NT2/D1 (cell line): ENCODE data around the gene ZNF804B.
"Not testable (repeated sequence)": the region's sequence is repeated elsewhere in the genome, so short reads cannot be mapped to it uniquely, and the experiment has no call there.

Experiments used
- DNase-seq: peaks from one replicate; pipeline ENCODE4 v3.0.0-alpha.2; 2011; ENCODE audit warnings: low read depth, low spot score
- H3K27me3 ChIP-seq: 2 replicates; pipeline ENCODE4 v1.6.0; 2011; ENCODE audit warnings: mild to moderate bottlenecking; ENCODE audit not compliant: insufficient read length, insufficient read depth
- H3K36me3 ChIP-seq: 2 replicates; pipeline ENCODE4 v1.6.1; 2011; ENCODE audit warnings: mild to moderate bottlenecking, low read length, mixed read lengths; ENCODE audit not compliant: insufficient read depth, insufficient read length
- H3K4me1 ChIP-seq: 2 replicates; pipeline ENCODE4 v1.5.1; 2011; ENCODE audit not compliant: insufficient read depth, insufficient read length
- H3K4me3 ChIP-seq: 2 replicates; pipeline ENCODE4 v1.5.1; 2011; ENCODE audit warnings: low read depth; ENCODE audit not compliant: insufficient read length
- H3K9ac ChIP-seq: 2 replicates; pipeline ENCODE4 v1.6.0; 2011; ENCODE audit warnings: low read depth; ENCODE audit not compliant: insufficient read length
- H3K9me3 ChIP-seq: 2 replicates; pipeline ENCODE4 v1.5.1; 2011; ENCODE audit warnings: mild to moderate bottlenecking, low read length; ENCODE audit not compliant: insufficient read depth
- SUZ12 ChIP-seq: IDR thresholded peaks from 2 replicates; pipeline ENCODE4 v1.6.1; 2011; ENCODE audit not compliant: insufficient read length, insufficient read depth; ENCODE audit errors: extremely low read depth
- YY1 ChIP-seq: IDR thresholded peaks from 2 replicates; pipeline ENCODE4 v1.6.1; 2011; ENCODE audit not compliant: insufficient read length, insufficient read depth
- ZNF274 ChIP-seq: IDR thresholded peaks from 2 replicates; pipeline ENCODE4 v1.6.1; 2011; ENCODE audit warnings: mild to moderate bottlenecking, low read depth, low read length

Gene ZNF804B

DNA sequence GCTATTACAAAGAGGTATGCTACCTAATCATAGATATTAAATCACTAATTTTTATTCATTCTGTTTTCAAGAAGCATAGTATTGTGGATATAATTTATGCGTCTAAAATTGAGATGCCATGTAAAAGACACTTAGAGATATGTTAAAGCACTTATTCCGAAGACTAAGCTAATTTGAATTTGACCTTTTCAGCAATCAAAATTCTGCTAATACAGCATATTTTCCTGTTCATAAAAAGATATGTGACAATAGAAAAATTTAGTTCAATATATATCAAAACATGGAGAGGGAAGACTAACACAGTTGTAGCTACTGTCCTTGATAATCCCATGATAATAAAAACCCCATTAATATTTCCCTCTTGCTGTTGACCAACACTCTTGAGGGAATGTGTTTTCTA is 422.6 kb downstream of the ZNF804B start:
- Histone ChIP-seq H3K4me3 (no peak overlapping the region), H3K9me3 (no peaks in the 10 kb centered on the region), H3K27me3 (no peaks in the 10 kb centered on the region), H3K9ac (no peak overlapping the region), H3K4me1 (no peaks in the 10 kb centered on the region), H3K36me3 (no peaks in the 10 kb centered on the region)
- no peak for DNase-seq
- TF ChIP-seq ZNF274 (no peak), YY1 (no peak), SUZ12 (no peak)

- H3K9ac ChIP-seq, result no peak overlapping the region
- no peak overlapping the region for H3K4me3 ChIP-seq
- H3K9me3 ChIP-seq, result no peaks in the 10 kb centered on the region
- DNase-seq, result no peak
- no peaks in the 10 kb centered on the region for H3K4me1 ChIP-seq
- H3K27me3 ChIP-seq, result no peaks in the 10 kb centered on the region
- TF ChIP-seq SUZ12, result no peak
- no peak for TF ChIP-seq YY1
- no peak for TF ChIP-seq ZNF274
- no peaks in the 10 kb centered on the region for H3K36me3 ChIP-seq
These were observed 424.2 kb downstream of the ZNF804B start for GRCh38 chr7:89183712-89184111.

DNA sequence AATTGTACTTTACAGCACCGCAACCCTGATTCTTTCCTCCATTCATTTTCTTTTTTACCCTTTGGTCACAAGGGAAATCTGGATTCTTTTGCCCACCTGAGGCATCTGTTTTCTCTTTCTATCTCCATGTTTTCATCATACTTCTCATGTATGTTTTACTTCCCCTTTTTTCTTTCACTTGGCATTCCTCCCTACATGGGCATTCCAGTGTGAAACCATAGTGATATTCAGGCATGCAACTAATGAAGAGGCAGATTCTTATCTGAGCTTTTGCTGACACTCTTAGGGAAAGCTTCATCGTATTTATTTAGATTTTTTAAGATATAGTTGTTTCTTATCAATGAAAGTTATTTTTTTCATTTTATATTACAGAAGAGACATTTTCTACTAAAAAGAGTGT is 441.3 kb downstream of the ZNF804B start:
- Histone ChIP-seq H3K4me3 (no peak overlapping the region), H3K27me3 (no peaks in the 10 kb centered on the region), H3K36me3 (no peaks in the 10 kb centered on the region), H3K4me1 (no peaks in the 10 kb centered on the region), H3K9ac (no peak overlapping the region), H3K9me3 (no peaks in the 10 kb centered on the region)
- TF ChIP-seq ZNF274 (no peak), YY1 (no peak), SUZ12 (no peak)
- DNase-seq, result no peak

DNA sequence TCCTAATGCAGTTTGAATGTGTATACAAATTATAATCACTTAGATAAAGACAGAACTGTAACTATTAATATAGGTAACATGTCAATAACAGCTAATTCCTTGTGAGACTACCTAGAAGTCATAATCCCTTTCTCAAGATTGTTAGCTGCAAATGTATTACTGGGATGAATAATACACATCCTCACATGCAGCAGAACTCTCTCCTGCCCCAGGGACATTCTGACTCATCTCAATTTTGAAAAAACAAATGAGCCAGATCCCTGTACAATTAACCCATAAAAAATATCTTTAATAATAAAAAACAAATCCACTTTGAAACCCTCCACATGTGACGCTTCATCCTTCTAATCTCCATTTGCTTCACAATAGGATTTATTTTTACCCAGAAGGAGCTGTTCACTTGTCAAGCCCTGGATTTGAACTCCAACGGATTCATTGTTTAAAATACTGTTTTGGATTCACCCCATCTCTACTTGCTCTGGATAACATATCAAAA is 464.4 kb downstream of the ZNF804B start:
- TF ChIP-seq YY1, result no peak
- Histone ChIP-seq H3K4me1 (no peaks in the 10 kb centered on the region), H3K9me3 (no peaks in the 10 kb centered on the region), H3K27me3 (no peaks in the 10 kb centered on the region), H3K9ac (no peak overlapping the region), H3K36me3 (no peaks in the 10 kb centered on the region), H3K4me3 (no peak overlapping the region)
- no peak for DNase-seq

GRCh38 chr7:89228688-89229171 is 469.2 kb downstream of the ZNF804B start:
- not testable (repeated sequence) for H3K4me1 ChIP-seq, H3K9ac ChIP-seq, H3K9me3 ChIP-seq, H3K4me3 ChIP-seq, H3K27me3 ChIP-seq, H3K36me3 ChIP-seq, DNase-seq

DNA sequence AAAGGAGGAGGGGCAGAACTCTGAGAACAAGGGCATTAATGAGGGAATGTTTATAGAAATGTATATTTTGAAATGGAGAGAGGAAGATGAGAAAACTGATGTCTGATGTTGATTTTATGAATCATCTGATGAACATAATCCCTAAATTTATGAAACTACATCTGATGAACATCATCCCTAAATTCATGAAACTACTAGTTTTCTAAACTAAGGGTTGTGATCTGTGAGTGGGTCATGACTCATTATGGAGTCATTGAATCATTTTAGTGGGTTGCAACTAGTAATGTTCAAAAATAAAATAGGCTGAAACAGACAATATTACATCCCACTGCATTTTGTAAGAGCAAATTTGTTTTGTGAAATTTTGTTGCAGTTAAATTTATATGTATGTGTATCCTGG is 478.7 kb downstream of the ZNF804B start:
- TF ChIP-seq YY1 (no peak), SUZ12 (no peak), ZNF274 (no peak)
- DNase-seq, result no peak

GRCh38 chr7:89246196-89246595 is 486.7 kb downstream of the ZNF804B start:
- H3K9ac ChIP-seq, result no peak overlapping the region
- H3K4me1 ChIP-seq, result no peaks in the 10 kb centered on the region
- no peaks in the 10 kb centered on the region for H3K27me3 ChIP-seq
- no peak for TF ChIP-seq ZNF274
- TF ChIP-seq SUZ12, result no peak
- TF ChIP-seq YY1, result no peak
- no peak overlapping the region for H3K4me3 ChIP-seq
- H3K9me3 ChIP-seq, result peaks cover 14% of the 10 kb centered on the region; the same call in 1 of the 2 replicates
- no peak for DNase-seq
- H3K36me3 ChIP-seq, result no peaks in the 10 kb centered on the region

More for the DNA sequence above, 478.7 kb downstream of the ZNF804B start:
- H3K27me3 ChIP-seq, result no peaks in the 10 kb centered on the region
- H3K9ac ChIP-seq, result no peak overlapping the region
- no peak overlapping the region for H3K4me3 ChIP-seq
- no peaks in the 10 kb centered on the region for H3K4me1 ChIP-seq
- H3K9me3 ChIP-seq, result no peaks in the 10 kb centered on the region
- no peaks in the 10 kb centered on the region for H3K36me3 ChIP-seq

DNA sequence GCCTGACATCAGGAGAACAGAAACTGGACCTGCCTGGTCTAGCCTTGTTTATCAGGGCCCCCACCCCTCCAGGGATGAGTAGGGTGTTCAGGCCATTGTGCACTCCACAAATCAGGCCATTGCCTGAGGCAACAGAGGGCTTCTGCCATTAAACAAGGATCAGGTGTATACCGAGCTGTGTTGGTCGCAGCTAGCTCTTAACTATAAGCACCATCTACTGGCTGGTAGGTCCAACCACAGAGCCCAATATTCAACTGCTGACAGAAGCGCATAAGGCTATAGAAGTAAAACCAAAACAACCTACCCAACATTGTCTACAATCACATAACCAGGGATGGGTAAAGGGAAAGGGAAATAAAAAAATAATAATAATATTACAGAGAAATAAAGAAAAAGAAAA is 487.7 kb downstream of the ZNF804B start:
- Histone ChIP-seq H3K27me3 (no peaks in the 10 kb centered on the region), H3K4me3 (no peak overlapping the region), H3K9ac (no peak overlapping the region), H3K9me3 (peaks cover 14% of the 10 kb centered on the region; the same call in 1 of the 2 replicates), H3K4me1 (no peaks in the 10 kb centered on the region), H3K36me3 (no peaks in the 10 kb centered on the region)
- TF ChIP-seq SUZ12 (no peak), ZNF274 (no peak), YY1 (no peak)
- DNase-seq, result no peak
